Sigmoid colon (tissue), 4 donors: Measurements from ENCODE around the gene AGTPBP1.

ENCODE experiments used
- EP300 ChIP-seq, 4 donors: sonication (generic); formaldehyde crosslinking; IDR thresholded peaks; one replicate each; pipeline ENCODE4 v1.6.1; 2017; ENCODE audit warnings: antibody characterized with exemption in 4 of 4
- POLR2A ChIP-seq, 2 donors: fragments of 450-650 bp; IDR thresholded peaks; one replicate each; pipeline ENCODE4 v1.6.1; 2016; ENCODE audit warnings: antibody characterized with exemption in 2 of 2, mild to moderate bottlenecking in 2 of 2, moderate library complexity in 2 of 2
- POLR2AphosphoS5 ChIP-seq, 4 donors: sonication (generic); formaldehyde crosslinking; IDR thresholded peaks; one replicate each; pipeline ENCODE4 v1.6.1; 2017; ENCODE audit warnings: antibody characterized with exemption in 4 of 4
- TF ChIP-seq, protein P1 (sequence below), 4 experiments: fragments of 450-650 bp in 3 of 4; fragments of 200-600 bp in 1 of 4; IDR thresholded peaks; one replicate each; pipeline ENCODE4 v1.5.1; 2016 to 2019; ENCODE audit warnings: antibody characterized with exemption in 4 of 4, mild to moderate bottlenecking in 3 of 4, moderate library complexity in 2 of 4

GRCh38 chr9:85741875-85742596 is at the start of gene AGTPBP1:
- TF ChIP-seq, protein P1, sequence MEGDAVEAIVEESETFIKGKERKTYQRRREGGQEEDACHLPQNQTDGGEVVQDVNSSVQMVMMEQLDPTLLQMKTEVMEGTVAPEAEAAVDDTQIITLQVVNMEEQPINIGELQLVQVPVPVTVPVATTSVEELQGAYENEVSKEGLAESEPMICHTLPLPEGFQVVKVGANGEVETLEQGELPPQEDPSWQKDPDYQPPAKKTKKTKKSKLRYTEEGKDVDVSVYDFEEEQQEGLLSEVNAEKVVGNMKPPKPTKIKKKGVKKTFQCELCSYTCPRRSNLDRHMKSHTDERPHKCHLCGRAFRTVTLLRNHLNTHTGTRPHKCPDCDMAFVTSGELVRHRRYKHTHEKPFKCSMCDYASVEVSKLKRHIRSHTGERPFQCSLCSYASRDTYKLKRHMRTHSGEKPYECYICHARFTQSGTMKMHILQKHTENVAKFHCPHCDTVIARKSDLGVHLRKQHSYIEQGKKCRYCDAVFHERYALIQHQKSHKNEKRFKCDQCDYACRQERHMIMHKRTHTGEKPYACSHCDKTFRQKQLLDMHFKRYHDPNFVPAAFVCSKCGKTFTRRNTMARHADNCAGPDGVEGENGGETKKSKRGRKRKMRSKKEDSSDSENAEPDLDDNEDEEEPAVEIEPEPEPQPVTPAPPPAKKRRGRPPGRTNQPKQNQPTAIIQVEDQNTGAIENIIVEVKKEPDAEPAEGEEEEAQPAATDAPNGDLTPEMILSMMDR (IDR thresholded peaks at IDR 0.05): no peak
- TF ChIP-seq POLR2A (IDR thresholded peaks at IDR 0.05) (no peak), POLR2AphosphoS5 (IDR thresholded peaks at IDR 0.05) (peak in 3 of 4 donors; percentile 16 to 55 (median 20)), EP300 (IDR thresholded peaks at IDR 0.05) (no peak)
